ENCODE measurements around the gene CHST11.

GRCh38 chr12:104752881-104753280, 296.1 kb downstream of the CHST11 start:
- TF ChIP-seq CTCF (IDR thresholded peaks at IDR 0.05) (no peak), POLR2A (IDR thresholded peaks at IDR 0.05) (no peak)
